HepG2 (cell line): Measurements from ENCODE around the gene NT5M. TPM values are rescaled to one million over a fixed set of nuclear protein-coding genes. Genes with fewer than 3 reads are reported as not detected.

Experiments
- ATF3 ChIP-seq: sonication (generic); formaldehyde crosslinking; IDR thresholded peaks from 2 replicates; pipeline ENCODE4 v1.4.0; 2020; ENCODE audit warnings: missing genetic modification reagents
- FOSL2 ChIP-seq: sonication (generic); formaldehyde crosslinking; IDR thresholded peaks from 2 replicates; pipeline ENCODE4 v1.4.0; 2020; ENCODE audit warnings: missing genetic modification reagents
- FUBP1 ChIP-seq: sonication (generic); formaldehyde crosslinking; IDR thresholded peaks from 2 replicates; pipeline ENCODE4 v1.5.1; 2020; ENCODE audit warnings: missing genetic modification reagents, mild to moderate bottlenecking, borderline replicate concordance
- HMGXB4 ChIP-seq, 2 experiments: sonication (generic) in 1 of 2; formaldehyde crosslinking in 1 of 2; IDR thresholded peaks; 2 replicates each; pipeline versions ENCODE4 v1.4.0 to v1.6.1; 2018 to 2020; ENCODE audit warnings: missing genetic modification reagents in 2 of 2, borderline replicate concordance in 1 of 2, low read depth in 1 of 2, mild to moderate bottlenecking in 1 of 2, missing biosample characterization in 1 of 2
- HNRNPUL1 ChIP-seq: fragments of 200-400 bp; formaldehyde crosslinking; IDR thresholded peaks from 2 replicates; pipeline ENCODE4 v1.6.1; 2017; ENCODE audit warnings: low read depth, mild to moderate bottlenecking, low read length, moderate library complexity
- HOXA7 ChIP-seq: sonication (generic); formaldehyde crosslinking; IDR thresholded peaks from 2 replicates; pipeline ENCODE4 v1.8.1; 2022; ENCODE audit warnings: mild to moderate bottlenecking, missing genetic modification reagents, moderate library complexity
- MLLT10 ChIP-seq: sonication (generic); formaldehyde crosslinking; IDR thresholded peaks from 2 replicates; pipeline ENCODE4 v1.4.0; 2020; ENCODE audit warnings: missing genetic modification reagents
- NR3C1 ChIP-seq: sonication (generic); formaldehyde crosslinking; IDR thresholded peaks from 2 replicates; pipeline ENCODE4 v1.4.0; 2020; ENCODE audit warnings: missing genetic modification reagents
- SP140L ChIP-seq: sonication (generic); formaldehyde crosslinking; IDR thresholded peaks from 2 replicates; pipeline ENCODE4 v1.4.0; 2020; ENCODE audit warnings: missing genetic modification reagents, borderline replicate concordance
- ZFP37 ChIP-seq: sonication (generic); formaldehyde crosslinking; IDR thresholded peaks from 2 replicates; pipeline ENCODE4 v1.4.0; 2020; ENCODE audit warnings: missing genetic modification reagents, borderline replicate concordance
- ZNF329 ChIP-seq: sonication (generic); formaldehyde crosslinking; IDR thresholded peaks from 2 replicates; pipeline ENCODE4 v1.9.0; 2021; ENCODE audit warnings: low read depth, mild to moderate bottlenecking, missing genetic modification reagents
- ZNF556 ChIP-seq: sonication (generic); formaldehyde crosslinking; IDR thresholded peaks from 2 replicates; pipeline ENCODE4 v1.4.0; 2020; ENCODE audit warnings: mild to moderate bottlenecking, missing genetic modification reagents, borderline replicate concordance
- ZNF562 ChIP-seq: sonication (generic); formaldehyde crosslinking; IDR thresholded peaks from 2 replicates; pipeline ENCODE4 v1.8.0; 2022; ENCODE audit warnings: missing genetic modification reagents, borderline replicate concordance
- ZNF607 ChIP-seq: sonication (generic); formaldehyde crosslinking; IDR thresholded peaks from 2 replicates; pipeline ENCODE4 v1.5.1; 2020; ENCODE audit warnings: missing genetic modification reagents, mild to moderate bottlenecking, borderline replicate concordance
- ZNF670 ChIP-seq: sonication (generic); formaldehyde crosslinking; IDR thresholded peaks from 2 replicates; pipeline ENCODE4 v1.8.0; 2022; ENCODE audit warnings: mild to moderate bottlenecking, missing genetic modification reagents, borderline replicate concordance
- ZNF724P ChIP-seq: sonication (generic); formaldehyde crosslinking; IDR thresholded peaks from 2 replicates; pipeline ENCODE4 v1.8.0; 2022; ENCODE audit warnings: missing genetic modification reagents, borderline replicate concordance
- ZNF746 ChIP-seq: sonication (generic); formaldehyde crosslinking; IDR thresholded peaks from 2 replicates; pipeline ENCODE4 v1.8.0; 2022; ENCODE audit warnings: mild to moderate bottlenecking, missing genetic modification reagents
- ZNF749 ChIP-seq: sonication (generic); formaldehyde crosslinking; IDR thresholded peaks from 2 replicates; pipeline ENCODE4 v1.8.0; 2022; ENCODE audit warnings: mild to moderate bottlenecking, missing genetic modification reagents, moderate library complexity, borderline replicate concordance
- ZNF75D ChIP-seq: sonication (generic); formaldehyde crosslinking; IDR thresholded peaks from 2 replicates; pipeline ENCODE4 v1.8.1; 2023; ENCODE audit warnings: missing genetic modification reagents, mild to moderate bottlenecking, borderline replicate concordance
- ZNF784 ChIP-seq: sonication (generic); formaldehyde crosslinking; IDR thresholded peaks from 2 replicates; pipeline ENCODE4 v1.5.1; 2020; ENCODE audit warnings: missing genetic modification reagents, mild to moderate bottlenecking, borderline replicate concordance
- ZXDC ChIP-seq: sonication (generic); formaldehyde crosslinking; IDR thresholded peaks from 2 replicates; pipeline ENCODE4 v1.5.0; 2020; ENCODE audit warnings: mild to moderate bottlenecking, missing genetic modification reagents
- polyA plus RNA-seq, 8 experiments: library from polyadenylated mRNA; depleted of rRNA in 3 of 8; stranded (reverse) in 7 of 8; unstranded in 1 of 8; fragments of >200 nt; fragmentation: Illumina TruSeq in 4 of 8; extraction: Trizol in 4 of 8; gene quantifications; 2 replicates each; pipeline versions ENCODE4 v1.2.1 to v1.2.3, GENCODE V29; 2011 to 2016; ENCODE audit warnings: low read depth in 4 of 8, missing spikeins in 1 of 8, mixed read lengths in 1 of 8; ENCODE audit not compliant: insufficient read depth in 1 of 8
- total RNA-seq, 5 experiments: library from RNA; depleted of rRNA; stranded (reverse); fragments of >200 nt; fragmentation: Illumina TruSeq; extraction: Trizol; gene quantifications; 2 replicates each; pipeline ENCODE4 v1.2.3, GENCODE V29; 2016; ENCODE audit warnings: low read depth in 1 of 5

NT5M gene
- total and polyA plus RNA-seq, 2 of the 13 experiments (the other 11 are each of a cell fraction or from before 2014, with no cell fraction given), result 0.55 to 0.78 TPM

GRCh38 chr17:17356149-17356930 lies 53.2 kb downstream of the NT5M start (continued):
- TF ChIP-seq ATF3 (CRISPR knock-in tag), result no peak
- no peak for TF ChIP-seq MLLT10
- TF ChIP-seq ZNF329 (CRISPR knock-in tag), result no peak; the same call in 1 of the 2 replicates
- no peak for TF ChIP-seq FUBP1 (CRISPR knock-in tag)
- no peak for TF ChIP-seq ZXDC (CRISPR knock-in tag)
- no peak; a peak in 1 of 4 replicates for TF ChIP-seq HMGXB4 (CRISPR knock-in tag; IDR thresholded peaks at IDR 0.05; ENCODE audit: borderline replicate concordance in 1 of 2, low read depth in 1 of 2)
- TF ChIP-seq ZNF75D (CRISPR knock-in tag), result no peak
- no peak for TF ChIP-seq ZNF607 (CRISPR knock-in tag)
- TF ChIP-seq ZNF746 (CRISPR knock-in tag), result no peak
- no peak for TF ChIP-seq ZNF670 (CRISPR knock-in tag)
- TF ChIP-seq HNRNPUL1, result no peak
- TF ChIP-seq ZNF784 (CRISPR knock-in tag), result 0 out of 2 replicates have a peak, but pooled peaks have one; percentile 32
- TF ChIP-seq ZFP37 (CRISPR knock-in tag), result no peak
- no peak for TF ChIP-seq ZNF749 (CRISPR knock-in tag)
- no peak for TF ChIP-seq SP140L (CRISPR knock-in tag)
- TF ChIP-seq ZNF562 (CRISPR knock-in tag), result no peak
- TF ChIP-seq ZNF724P (CRISPR knock-in tag), result no peak
- peak; percentile 51; the same call in 1 of the 2 replicates for TF ChIP-seq ZNF556 (CRISPR knock-in tag)
- TF ChIP-seq NR3C1 (CRISPR knock-in tag), result no peak
- peak; percentile 62; the same call in 1 of the 2 replicates for TF ChIP-seq FOSL2
- TF ChIP-seq HOXA7 (CRISPR knock-in tag), result no peak
